ENCODE results near the gene PARP4. TPM values are rescaled to one million over a fixed set of nuclear protein-coding genes. Genes with fewer than 3 reads are reported as not detected.
"Not testable (repeated sequence)": the region's sequence is repeated elsewhere in the genome, so short reads cannot be mapped to it uniquely, and the experiment has no call there.

Gene PARP4
- total RNA-seq, 2 donors from 2014 or later: 9.1 to 40.0 TPM

GRCh38 chr13:24511816-24512196 lies 772 bp downstream of the PARP4 start:
- ATAC-seq (peak in 1 of 2 donors; percentile 0), DNase-seq (ENCODE audit: low spot score in 2 of 2) (no peak)

DNA sequence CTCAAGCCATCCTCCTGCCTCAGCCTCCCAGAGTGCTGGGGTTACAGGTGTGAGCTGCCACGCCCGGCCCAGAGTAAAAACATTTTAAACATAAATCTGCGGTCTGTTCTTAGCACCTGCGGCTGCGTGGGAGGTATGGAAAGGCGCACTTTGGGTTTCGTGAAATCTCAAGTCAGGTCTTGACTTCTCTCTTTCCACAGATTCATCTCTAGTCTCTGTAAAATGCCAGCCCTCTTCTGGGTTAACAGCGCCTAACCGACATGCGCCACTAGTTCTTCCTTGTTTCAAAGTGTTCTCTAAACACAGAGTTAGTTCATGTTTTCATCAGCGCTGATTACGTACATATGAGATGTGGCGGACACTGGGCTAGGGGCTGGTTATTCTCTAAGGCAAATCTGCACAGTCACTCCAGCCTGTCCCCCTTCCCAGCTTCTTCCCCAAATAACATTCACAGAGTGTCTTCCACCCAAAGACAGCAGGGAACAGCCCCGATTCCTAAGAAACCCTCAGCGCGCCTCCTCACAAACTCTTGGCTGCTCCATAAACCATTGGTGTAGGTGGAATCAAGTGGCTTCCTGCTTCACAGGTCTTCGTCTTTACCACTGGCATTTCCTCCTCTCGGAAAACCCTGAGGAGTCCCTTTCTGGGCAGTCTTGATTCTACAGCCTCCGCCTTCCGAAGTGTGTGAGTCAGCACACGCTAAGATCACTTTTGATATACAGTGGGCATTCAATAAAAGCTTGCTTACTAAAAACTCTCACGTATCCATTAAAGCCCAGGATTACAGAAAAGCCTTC lies 1.4 kb downstream of the PARP4 start:
- H3K27ac Mint-ChIP-seq: peak overlapping the region; percentile 93 to 99
- DNase-seq (ENCODE audit: low spot score in 2 of 2): peak; percentile 64 to 79
- H3K36me3 Mint-ChIP-seq: peaks cover 10 to 16% of the 10 kb centered on the region in 2 donors
- H3K9me3 Mint-ChIP-seq: peaks cover 0 to 4% of the 10 kb centered on the region in 2 donors
- ATAC-seq: peak; percentile 65 to 75

More at GRCh38 chr13:24511816-24512196, 772 bp downstream of the PARP4 start:
- peak overlapping the region; percentile 93 to 99 for H3K27ac Mint-ChIP-seq
- H3K9me3 Mint-ChIP-seq: peaks cover 0 to 4% of the 10 kb centered on the region in 2 donors
- H3K36me3 Mint-ChIP-seq: peaks cover 10 to 16% of the 10 kb centered on the region in 2 donors

GRCh38 chr13:24506698-24507335 lies 5.8 kb downstream of the PARP4 start:
- Mint-ChIP-seq H3K27ac (no peak overlapping the region), H3K9me3 (no peaks in the 10 kb centered on the region), H3K36me3 (peaks cover 0 to 14% of the 10 kb centered on the region in 2 donors)
- no peak for ATAC-seq
- no peak for DNase-seq (ENCODE audit: low spot score in 2 of 2)

- not testable (repeated sequence) for ATAC-seq; H3K9me3 Mint-ChIP-seq; H3K27ac Mint-ChIP-seq; DNase-seq (ENCODE audit: low spot score in 2 of 2)
- H3K36me3 Mint-ChIP-seq: peaks cover 0 to 14% of the 10 kb centered on the region in 2 donors
These were observed 6.3 kb downstream of the PARP4 start for GRCh38 chr13:24506283-24506682.

DNA sequence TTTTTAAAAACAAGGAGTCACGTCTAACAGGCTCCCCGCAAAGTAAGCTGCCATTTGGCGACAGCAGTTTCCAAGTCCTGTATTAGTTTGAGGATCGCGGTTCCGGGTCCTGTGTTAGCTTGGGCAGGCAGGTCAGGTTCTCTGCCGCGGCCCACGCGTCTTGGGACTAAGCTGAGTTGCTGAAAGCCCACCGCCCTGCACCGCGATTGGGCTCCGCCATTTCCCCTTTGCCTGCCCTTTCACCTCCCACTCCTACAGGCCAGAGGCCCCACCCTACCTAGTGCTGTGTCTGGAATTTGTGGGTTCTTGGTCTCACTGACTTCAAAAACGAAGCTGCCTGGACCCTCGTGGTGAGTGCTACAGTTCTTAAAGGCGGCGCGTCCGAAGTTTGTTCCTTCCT lies 6.8 kb downstream of the PARP4 start:
- H3K9me3 Mint-ChIP-seq: no peaks in the 10 kb centered on the region
- no peak overlapping the region for H3K27ac Mint-ChIP-seq
- peaks cover 0 to 14% of the 10 kb centered on the region in 2 donors for H3K36me3 Mint-ChIP-seq
- no peak for DNase-seq (ENCODE audit: low spot score in 2 of 2)
- no peak for ATAC-seq

- DNase-seq (ENCODE audit: low spot score in 2 of 2): no peak
- Mint-ChIP-seq H3K9me3 (no peaks in the 10 kb centered on the region), H3K27ac (no peak overlapping the region), H3K36me3 (peaks cover 0 to 14% of the 10 kb centered on the region in 2 donors)
- ATAC-seq: no peak
These were observed 7.3 kb downstream of the PARP4 start for GRCh38 chr13:24505256-24505655.

DNA sequence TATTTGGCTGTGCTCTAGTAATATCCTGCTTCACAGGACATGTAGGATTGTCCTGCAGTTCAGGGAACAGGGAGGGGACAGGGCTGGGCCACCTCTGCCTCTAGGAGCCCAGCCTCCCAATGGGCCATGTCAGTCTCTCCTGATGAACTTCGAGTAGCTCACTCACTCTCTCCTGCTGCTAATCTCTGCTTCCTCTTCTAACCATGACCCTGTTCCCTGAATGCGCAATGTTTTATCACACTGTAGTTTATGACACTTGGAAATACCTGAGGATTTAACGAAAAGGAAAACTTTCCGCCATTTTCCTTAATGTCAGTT lies 9.2 kb downstream of the PARP4 start:
- no peak for ATAC-seq
- no peak for DNase-seq (ENCODE audit: low spot score in 2 of 2)
- H3K27ac Mint-ChIP-seq: peak overlapping the region in 1 of 2 donors; percentile 30
- H3K36me3 Mint-ChIP-seq: peaks cover 0 to 14% of the 10 kb centered on the region in 2 donors
- no peaks in the 10 kb centered on the region for H3K9me3 Mint-ChIP-seq

DNA sequence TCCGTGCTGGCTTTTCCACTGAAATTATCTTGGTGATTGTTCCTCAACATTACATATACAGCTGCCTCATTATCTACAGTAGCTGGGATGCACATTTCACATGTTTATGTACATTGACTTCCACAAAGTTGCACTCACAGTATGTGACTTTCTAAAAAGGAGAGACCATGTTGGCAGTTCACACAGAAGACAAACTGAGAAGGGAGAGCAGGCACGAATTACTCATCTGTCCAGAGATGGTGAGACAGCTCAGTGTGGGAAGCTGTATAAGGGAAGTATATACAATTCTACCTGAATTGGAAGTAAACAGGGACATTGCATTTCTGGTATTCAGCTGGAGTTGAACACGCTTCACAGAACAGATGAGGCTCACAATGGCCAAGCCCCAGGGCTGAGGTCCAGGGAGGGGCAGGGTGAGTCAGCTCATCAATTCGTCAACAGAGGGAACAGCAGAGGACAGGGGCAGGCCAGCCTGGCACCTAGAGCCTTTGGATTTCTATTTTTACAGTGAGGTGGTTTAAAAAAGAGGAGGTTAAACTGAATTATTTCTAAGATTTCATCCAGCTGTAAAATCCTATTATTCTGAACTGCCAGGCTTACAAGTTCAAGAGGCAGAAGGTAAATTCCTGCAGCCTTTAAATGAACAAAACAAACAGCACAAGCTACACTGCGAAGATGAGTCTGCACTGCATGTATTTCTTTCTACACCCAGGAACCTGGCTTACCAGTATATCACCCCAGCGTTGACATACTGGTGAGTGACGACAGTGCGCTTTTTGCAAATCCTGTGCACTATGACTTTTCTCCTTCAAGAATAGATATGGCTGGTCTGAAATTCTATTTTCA lies 9.8 kb downstream of the PARP4 start:
- peaks cover 1 to 11% of the 10 kb centered on the region in 2 donors for H3K36me3 Mint-ChIP-seq
- peak overlapping the region; percentile 30 to 58 for H3K27ac Mint-ChIP-seq
- ATAC-seq (peak; percentile 63 to 64), DNase-seq (ENCODE audit: low spot score in 2 of 2) (no peak)
- no peaks in the 10 kb centered on the region for H3K9me3 Mint-ChIP-seq

DNA sequence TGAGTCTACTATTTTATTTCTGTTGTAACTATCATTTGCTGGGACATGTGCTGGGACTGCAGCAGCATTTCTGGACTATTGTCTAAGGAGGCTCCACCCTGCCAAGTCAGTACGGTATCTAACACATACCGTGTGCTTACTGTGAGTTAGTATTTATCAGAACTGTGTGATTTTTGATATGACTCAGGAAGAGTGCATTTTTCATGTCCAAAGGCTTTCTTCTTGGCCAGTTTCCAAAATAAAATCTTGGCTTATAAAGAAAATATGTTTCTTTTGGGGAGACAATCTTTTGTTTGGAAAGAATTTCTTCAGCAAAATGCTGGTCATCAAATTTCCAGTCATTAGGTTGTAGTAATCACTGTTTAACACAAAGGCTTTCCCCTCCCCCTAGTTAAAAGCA lies 11.6 kb downstream of the PARP4 start:
- no peak for DNase-seq (ENCODE audit: low spot score in 2 of 2)
- Mint-ChIP-seq H3K36me3 (peaks cover 5 to 7% of the 10 kb centered on the region in 2 donors), H3K9me3 (no peaks in the 10 kb centered on the region)

GRCh38 chr13:24497742-24498141 lies 14.8 kb downstream of the PARP4 start:
- no peak for DNase-seq (ENCODE audit: low spot score in 2 of 2)
- ATAC-seq: no peak
- Mint-ChIP-seq H3K36me3 (peaks cover 16 to 19% of the 10 kb centered on the region in 2 donors), H3K9me3 (no peaks in the 10 kb centered on the region), H3K27ac (no peak overlapping the region)

More for the DNA sequence above, 11.6 kb downstream of the PARP4 start:
- peak in 1 of 2 donors; percentile 82 for ATAC-seq
- no peak overlapping the region for H3K27ac Mint-ChIP-seq

- H3K9me3 Mint-ChIP-seq; H3K27ac Mint-ChIP-seq; ATAC-seq; DNase-seq (ENCODE audit: low spot score in 2 of 2): not testable (repeated sequence)
- peaks cover 14 to 22% of the 10 kb centered on the region in 2 donors for H3K36me3 Mint-ChIP-seq
These were observed 16.3 kb downstream of the PARP4 start for GRCh38 chr13:24496295-24496694.

DNA sequence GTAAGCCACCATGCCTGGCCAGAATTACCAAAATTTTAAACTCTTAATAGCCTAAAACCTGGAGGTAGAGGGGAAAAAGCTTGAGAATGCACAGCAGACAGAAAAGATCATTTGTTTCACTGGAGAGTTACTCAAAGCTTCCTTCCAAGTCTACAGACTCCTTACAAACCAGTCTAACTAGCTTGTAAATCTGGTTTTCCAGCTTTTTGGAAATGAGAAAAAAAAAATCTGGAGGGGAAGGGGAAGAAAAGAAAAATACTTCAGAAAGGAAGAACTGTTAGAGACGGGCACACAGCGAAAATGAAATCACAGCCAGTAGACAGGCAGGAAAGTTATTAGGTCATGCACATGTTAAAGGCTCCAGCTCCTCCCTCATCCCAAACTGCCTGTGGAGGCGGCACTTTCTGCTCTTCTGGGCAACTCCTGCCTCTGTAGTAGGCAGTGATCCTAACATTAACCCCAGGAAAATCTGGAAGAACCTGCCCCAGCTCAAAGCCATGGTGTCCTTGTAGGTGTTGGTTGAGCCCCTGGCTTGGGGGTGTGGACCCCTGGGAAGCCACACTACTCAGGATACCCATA lies 17.3 kb downstream of the PARP4 start:
- no peaks in the 10 kb centered on the region for H3K9me3 Mint-ChIP-seq
- ATAC-seq (no peak), DNase-seq (ENCODE audit: low spot score in 2 of 2) (no peak)
- peaks cover 14 to 23% of the 10 kb centered on the region in 2 donors for H3K36me3 Mint-ChIP-seq
- H3K27ac Mint-ChIP-seq: peak overlapping the region in 1 of 2 donors; percentile 29

GRCh38 chr13:24493356-24493755 lies 19.2 kb downstream of the PARP4 start:
- no peak for ATAC-seq
- Mint-ChIP-seq H3K36me3 (peaks cover 23 to 27% of the 10 kb centered on the region in 2 donors), H3K9me3 (no peaks in the 10 kb centered on the region), H3K27ac (peak overlapping the region; percentile 9 to 21)
- DNase-seq (ENCODE audit: low spot score in 2 of 2): no peak

GRCh38 chr13:24491845-24492244 lies 20.7 kb downstream of the PARP4 start:
- Mint-ChIP-seq H3K27ac (no peak overlapping the region), H3K9me3 (peaks cover 0 to 3% of the 10 kb centered on the region in 2 donors), H3K36me3 (peaks cover 21 to 34% of the 10 kb centered on the region in 2 donors)
- DNase-seq (ENCODE audit: low spot score in 2 of 2) (no peak), ATAC-seq (no peak)

GRCh38 chr13:24489721-24490120 lies 22.9 kb downstream of the PARP4 start:
- H3K9me3 Mint-ChIP-seq: peaks cover 0 to 3% of the 10 kb centered on the region in 2 donors
- peaks cover 21 to 35% of the 10 kb centered on the region in 2 donors for H3K36me3 Mint-ChIP-seq
- no peak overlapping the region for H3K27ac Mint-ChIP-seq
- no peak for DNase-seq (ENCODE audit: low spot score in 2 of 2)
- ATAC-seq: no peak

DNA sequence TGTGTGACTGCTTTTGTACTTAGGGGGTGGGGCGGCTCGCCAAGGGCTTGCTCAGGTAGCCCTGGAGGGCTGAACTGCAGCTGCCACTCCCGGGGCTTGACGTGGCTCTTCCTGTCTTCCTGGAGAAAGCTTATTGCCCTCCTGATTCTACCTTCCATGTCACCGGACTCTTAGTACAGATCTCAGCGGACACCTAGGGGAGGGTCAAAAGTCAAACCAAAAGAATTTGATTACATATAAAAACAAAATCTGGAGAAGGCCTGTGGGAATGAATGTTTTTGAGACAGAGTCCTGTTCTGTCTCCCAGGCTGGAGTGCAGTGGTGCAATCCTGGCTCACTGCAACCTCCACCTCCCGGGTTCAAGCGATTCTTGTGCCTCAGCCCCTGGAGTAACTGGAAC lies 24.5 kb downstream of the PARP4 start:
- ATAC-seq; DNase-seq (ENCODE audit: low spot score in 2 of 2); H3K9me3 Mint-ChIP-seq; H3K27ac Mint-ChIP-seq: not testable (repeated sequence)
- H3K36me3 Mint-ChIP-seq: peaks cover 18 to 34% of the 10 kb centered on the region in 2 donors
